Psoas muscle (tissue), 8 donors: ENCODE results near the gene MORN5. TPM values are rescaled to one million over a fixed set of nuclear protein-coding genes. Genes with fewer than 3 reads are reported as not detected.
"Not testable (repeated sequence)": the region's sequence is repeated elsewhere in the genome, so short reads cannot be mapped to it uniquely, and the experiment has no call there.

ENCODE experiments used
- ATAC-seq, 4 donors: fragments of 200-7000 bp; cut with Tn5 transposase; one replicate each; pipeline ENCODE4 v1.9.1; 2020; ENCODE audit warnings: moderate library complexity in 3 of 4, mild to moderate bottlenecking in 2 of 4
- DNase-seq, 2 donors: peaks; one replicate each; pipeline ENCODE4 v3.0.0-alpha.2; 2020
- H3K27ac ChIP-seq: fragments of 200-600 bp; one replicate; pipeline ENCODE4 v1.8.0; 2022
- H3K27me3 ChIP-seq, 3 donors: fragments of 200-600 bp in 1 of 3; one replicate each; pipeline versions ENCODE4 v1.6.1 to v1.8.0; 2013 to 2022; ENCODE audit warnings: low read length in 2 of 3, mild to moderate bottlenecking in 2 of 3, moderate library complexity in 1 of 3; ENCODE audit not compliant: insufficient read depth in 3 of 3
- H3K36me3 ChIP-seq, 2 donors: fragments of 200-600 bp in 1 of 2; one replicate each; pipeline versions ENCODE4 v1.6.1 to v1.8.0; 2013 to 2022; ENCODE audit warnings: low read depth in 1 of 2, mild to moderate bottlenecking in 1 of 2, moderate library complexity in 1 of 2; ENCODE audit not compliant: insufficient read depth in 1 of 2
- H3K4me1 ChIP-seq: fragments of 200-600 bp; one replicate; pipeline ENCODE4 v1.8.0; 2022
- H3K4me3 ChIP-seq: fragments of 200-600 bp; one replicate; pipeline ENCODE4 v1.8.0; 2022; ENCODE audit warnings: mild to moderate bottlenecking
- H3K9me3 ChIP-seq: fragments of 200-600 bp; one replicate; pipeline ENCODE4 v1.8.0; 2022
- WGBS, 3 donors: extraction: QIAGEN DNeasy Blood & Tissue Kit; methylation state at CpG; one replicate each; pipeline versions ENCODE4 v1.1.6 to v1.1.7; 2013; 5-methylcytosine and 5-hydroxymethylcytosine counted together
- intact Hi-C, 2 donors: fragments of 100-400 bp; cut with DNase I; formaldehyde crosslinking; loops; one replicate each; pipeline versions ENCODE4 v1.11.0 to v1.14.2; 2022
- polyA plus RNA-seq, 3 donors: library from polyadenylated mRNA; stranded (reverse); fragments of 200-250 nt; gene quantifications; one replicate each; pipeline ENCODE4 v1.2.3, GENCODE V29; 2013
- total RNA-seq, 4 donors: library from RNA; stranded (reverse); fragmentation: NEBNext Ultra II Directional in 2 of 4; extraction: Animal tissue kit (Norgen Biotek cat#: 25700) in 2 of 4; gene quantifications; one replicate each; pipeline versions ENCODE4 v1.2.1 to v1.2.4, GENCODE V29; 2021 to 2023
- TF ChIP-seq, protein P1 (sequence below): fragments of 200-600 bp; IDR thresholded peaks from one replicate; pipeline ENCODE4 v1.8.0; 2022; ENCODE audit warnings: antibody characterized with exemption
- donor health status: healthy with polysubstance abuse.
- donor health status: DM: no; HTN: no; CAD: no; lungs with moderate emphysema.
- donor health status: Bipolar disorder and iron deficiency.
- donor health status: healthy.
- donor health status: DM: yes; HTN: yes; CAD: no.
- donor health status: DM: no; HTN: no; CAD: no.
- donor health status: DM: no; HTN: no; CAD: no.
- donor health status: DM: yes; HTN: yes; CAD: no.

The MORN5 gene
- total and polyA plus RNA-seq, 7 donors, result not detected

DNA sequence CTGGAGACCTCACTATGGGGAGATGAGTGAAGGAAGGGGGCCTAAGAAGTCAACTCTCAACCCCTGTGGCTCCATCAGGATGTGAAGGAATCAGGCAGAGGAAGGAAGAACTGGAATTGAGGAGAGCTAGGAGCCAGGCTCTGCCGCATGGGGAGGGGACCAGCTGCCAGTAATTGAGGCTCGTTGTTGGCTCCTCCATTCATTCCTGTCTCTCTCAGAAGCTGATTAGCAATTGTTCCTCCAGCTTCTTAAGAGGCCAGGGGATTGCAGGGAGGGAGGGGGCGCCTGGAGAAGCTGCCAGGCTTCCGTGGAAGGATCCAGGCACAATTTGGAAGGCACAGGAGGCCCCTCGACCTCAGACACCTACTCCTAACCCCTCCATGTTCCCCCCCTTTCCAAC, 46.1 kb upstream of the MORN5 start:
- Histone ChIP-seq H3K4me3 (no peak overlapping the region), H3K27ac (no peak overlapping the region), H3K4me1 (no peaks in the 10 kb centered on the region), H3K27me3 (no peaks in the 10 kb centered on the region), H3K36me3 (no peaks in the 10 kb centered on the region), H3K9me3 (no peaks in the 10 kb centered on the region)
- intact Hi-C loops, result no loop called here
- WGBS, 3 donors, result 51 to 53% (median 52%) methylated on average over 5 of the region's 5 CpGs
- ATAC-seq (no peak), DNase-seq (no peak)
- TF ChIP-seq, protein P1, sequence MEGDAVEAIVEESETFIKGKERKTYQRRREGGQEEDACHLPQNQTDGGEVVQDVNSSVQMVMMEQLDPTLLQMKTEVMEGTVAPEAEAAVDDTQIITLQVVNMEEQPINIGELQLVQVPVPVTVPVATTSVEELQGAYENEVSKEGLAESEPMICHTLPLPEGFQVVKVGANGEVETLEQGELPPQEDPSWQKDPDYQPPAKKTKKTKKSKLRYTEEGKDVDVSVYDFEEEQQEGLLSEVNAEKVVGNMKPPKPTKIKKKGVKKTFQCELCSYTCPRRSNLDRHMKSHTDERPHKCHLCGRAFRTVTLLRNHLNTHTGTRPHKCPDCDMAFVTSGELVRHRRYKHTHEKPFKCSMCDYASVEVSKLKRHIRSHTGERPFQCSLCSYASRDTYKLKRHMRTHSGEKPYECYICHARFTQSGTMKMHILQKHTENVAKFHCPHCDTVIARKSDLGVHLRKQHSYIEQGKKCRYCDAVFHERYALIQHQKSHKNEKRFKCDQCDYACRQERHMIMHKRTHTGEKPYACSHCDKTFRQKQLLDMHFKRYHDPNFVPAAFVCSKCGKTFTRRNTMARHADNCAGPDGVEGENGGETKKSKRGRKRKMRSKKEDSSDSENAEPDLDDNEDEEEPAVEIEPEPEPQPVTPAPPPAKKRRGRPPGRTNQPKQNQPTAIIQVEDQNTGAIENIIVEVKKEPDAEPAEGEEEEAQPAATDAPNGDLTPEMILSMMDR, result no peak

DNA sequence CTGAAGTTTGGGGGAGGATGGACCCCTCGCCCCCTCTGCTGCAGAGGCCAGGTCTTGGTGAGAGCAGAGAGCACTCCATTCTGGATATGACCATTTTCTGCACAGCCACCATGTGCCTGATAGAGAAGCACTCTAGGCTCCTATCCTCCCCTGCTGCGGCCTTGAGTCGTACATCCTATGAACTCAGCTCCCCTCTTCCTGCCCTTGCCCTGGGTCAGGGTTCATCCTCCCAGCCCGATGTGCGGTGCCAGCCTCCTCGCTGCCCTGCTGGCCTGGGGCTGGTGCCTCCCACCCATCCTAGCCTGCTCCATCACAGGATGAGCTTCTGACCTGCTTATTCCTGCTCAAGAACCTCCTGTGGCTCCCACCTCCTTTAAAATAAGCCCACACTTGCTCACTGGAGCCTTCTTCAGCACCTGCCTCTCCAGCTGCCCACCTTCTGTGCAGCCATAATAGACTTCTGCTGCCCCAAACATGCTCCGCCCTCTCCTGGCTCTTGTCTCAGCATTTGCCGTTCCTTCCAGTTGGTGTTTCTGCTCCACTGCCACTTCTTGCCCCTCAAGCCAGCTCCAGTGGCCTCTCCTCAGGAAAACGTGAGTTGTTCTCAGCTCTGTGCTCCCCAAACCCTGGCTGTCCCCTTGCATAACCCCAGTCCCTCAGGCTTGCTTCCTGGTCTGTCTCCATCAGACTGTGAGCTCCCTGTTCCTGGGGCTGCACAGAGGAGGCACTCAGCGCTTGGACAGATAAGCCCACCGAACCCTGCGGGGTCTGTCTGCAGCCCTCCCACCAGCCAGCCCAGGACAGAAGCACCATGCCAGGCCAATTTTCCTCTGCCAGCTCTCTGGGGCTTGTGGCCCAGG, 44.3 kb upstream of the MORN5 start:
- Histone ChIP-seq H3K4me3 (no peak overlapping the region), H3K27ac (no peak overlapping the region), H3K36me3 (no peaks in the 10 kb centered on the region), H3K27me3 (no peaks in the 10 kb centered on the region), H3K4me1 (no peaks in the 10 kb centered on the region), H3K9me3 (no peaks in the 10 kb centered on the region)
- WGBS, 3 donors, result 74 to 81% (median 76%) methylated on average over 12 of the region's 12 CpGs
- DNase-seq (no peak), ATAC-seq (no peak)
- intact Hi-C loops, result no loop called here
- TF ChIP-seq, protein P1, result no peak

DNA sequence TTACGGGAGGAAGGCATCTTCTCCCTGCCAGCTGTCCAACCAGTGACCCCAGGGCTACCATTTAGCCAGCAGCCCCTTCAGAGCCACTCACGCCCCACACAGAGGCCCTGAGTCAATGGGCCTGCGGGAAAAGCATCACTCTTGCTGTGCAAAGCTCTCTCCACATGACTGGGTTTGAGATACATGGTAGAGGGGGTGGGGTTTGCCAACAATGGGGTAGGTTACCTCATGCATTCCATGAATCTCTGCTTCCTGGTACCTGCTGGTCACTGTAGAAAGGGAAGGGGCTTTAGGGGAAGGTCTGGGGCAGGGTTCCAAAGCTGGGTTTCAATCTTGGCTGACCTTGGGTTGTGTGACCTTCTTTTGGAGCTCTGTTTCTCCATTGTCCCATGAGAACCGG, 43.7 kb upstream of the MORN5 start:
- intact Hi-C loops, result no loop called here
- DNase-seq, result no peak

DNA sequence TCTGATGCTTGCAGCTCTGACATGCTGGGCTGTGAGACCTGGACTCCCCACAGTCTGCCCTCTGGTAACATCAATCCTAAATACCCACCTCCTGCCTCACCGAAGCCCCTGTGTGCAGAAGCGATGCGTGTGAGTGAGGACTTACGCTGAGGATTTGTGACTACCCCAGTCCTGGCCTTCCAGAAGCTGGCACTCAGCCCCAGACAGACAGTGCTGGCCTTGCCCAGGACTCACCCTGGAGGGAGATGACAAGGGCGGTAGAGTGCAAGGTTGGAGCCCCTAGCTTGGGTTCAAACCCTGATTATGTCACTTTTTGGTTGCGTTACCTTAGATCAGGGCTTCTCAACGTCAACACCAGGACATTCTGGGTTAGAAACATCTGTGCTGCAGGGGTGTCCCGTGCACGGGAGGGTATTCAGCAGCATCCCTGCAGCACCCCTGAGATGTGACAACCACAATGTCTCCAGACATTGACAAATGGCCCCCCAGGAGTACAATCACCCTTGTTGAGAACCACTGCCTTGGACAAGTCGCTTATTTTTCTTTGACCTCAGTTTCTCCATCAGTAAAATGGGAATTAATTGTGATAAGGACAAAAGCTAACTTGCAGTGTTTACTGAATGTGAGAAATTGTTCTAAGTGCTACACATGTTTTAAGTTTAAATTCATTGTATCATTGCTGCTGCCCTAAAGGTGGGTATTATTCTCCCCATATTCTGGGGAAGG, 43.1 kb upstream of the MORN5 start:
- H3K36me3 ChIP-seq, result no peaks in the 10 kb centered on the region
- no peak for ATAC-seq
- DNase-seq, result no peak
- TF ChIP-seq, protein P1, result no peak
- intact Hi-C loops, result no loop called here
- no peaks in the 10 kb centered on the region for H3K4me1 ChIP-seq
- WGBS, 3 donors, result 87 to 94% (median 88%) methylated on average over 10 of the region's 10 CpGs
- no peak overlapping the region for H3K4me3 ChIP-seq
- H3K27me3 ChIP-seq, result no peaks in the 10 kb centered on the region
- no peaks in the 10 kb centered on the region for H3K9me3 ChIP-seq
- no peak overlapping the region for H3K27ac ChIP-seq

More for the DNA sequence above, 43.7 kb upstream of the MORN5 start:
- no peak for ATAC-seq
- no peaks in the 10 kb centered on the region for H3K27me3 ChIP-seq
- H3K4me1 ChIP-seq, result no peaks in the 10 kb centered on the region
- no peaks in the 10 kb centered on the region for H3K36me3 ChIP-seq
- TF ChIP-seq, protein P1, result no peak
- H3K27ac ChIP-seq, result no peak overlapping the region
- H3K9me3 ChIP-seq, result no peaks in the 10 kb centered on the region
- no peak overlapping the region for H3K4me3 ChIP-seq
- 60 to 71% (median 70%) methylated on average over 4 of the region's 4 CpGs for WGBS, 3 donors

DNA sequence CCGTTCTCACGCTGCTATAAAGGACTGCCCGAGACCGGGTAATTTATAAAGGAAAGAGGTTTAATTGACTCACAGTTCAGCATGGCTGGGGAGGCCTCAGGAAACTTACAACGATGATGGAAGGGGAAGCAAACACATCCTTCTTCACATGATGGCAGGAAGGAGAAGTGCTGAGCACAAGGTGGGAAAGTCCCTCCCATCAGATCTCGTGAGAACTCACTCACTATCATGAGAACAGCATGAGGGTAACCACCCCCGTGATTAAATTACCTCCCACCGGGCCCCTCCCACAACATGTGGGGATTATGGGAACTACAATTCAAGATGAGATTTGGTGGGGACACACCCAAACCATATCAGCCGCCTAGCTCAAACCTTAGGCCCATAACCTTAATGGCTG, 42.5 kb upstream of the MORN5 start:
- H3K9me3 ChIP-seq, H3K27me3 ChIP-seq, intact Hi-C loops, ATAC-seq, H3K4me1 ChIP-seq, H3K36me3 ChIP-seq, H3K27ac ChIP-seq, DNase-seq, H3K4me3 ChIP-seq: not testable (repeated sequence)
- 69 to 74% (median 72%) methylated on average over 9 of the region's 9 CpGs for WGBS, 3 donors
